ENCODE measurements around the gene EIF4A3.
"Not testable (repeated sequence)": the region's sequence is repeated elsewhere in the genome, so short reads cannot be mapped to it uniquely, and the experiment has no call there.

Gene EIF4A3

DNA sequence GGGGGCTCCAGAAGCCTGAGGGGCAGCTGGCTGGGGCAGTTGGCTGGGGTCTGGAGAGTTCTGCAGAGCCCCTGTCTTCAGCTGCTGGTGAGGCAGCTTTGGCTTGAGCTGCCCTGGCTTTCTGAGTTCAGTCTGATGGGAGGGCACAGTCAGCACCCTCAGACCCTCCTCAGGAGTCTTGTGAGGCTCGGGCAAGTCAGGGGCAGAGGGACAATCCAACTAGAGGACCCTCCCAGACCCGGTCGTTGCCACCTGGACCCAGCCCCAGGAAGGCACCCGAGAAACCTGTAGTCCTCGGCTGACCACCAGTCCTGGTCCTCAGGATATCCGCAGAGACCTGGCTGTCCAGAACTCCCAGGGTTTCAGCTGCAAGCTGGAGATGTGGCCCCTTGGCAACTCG lies 24.8 kb upstream of the EIF4A3 start:
- DNase-seq, result no peak

GRCh38 chr17:80169784-80170500 lies 23.0 kb upstream of the EIF4A3 start, which contains the start of gene CARD14:
Gene CARD14, plus strand, starts transcription at chr17:80170030. Its CDS starts 11,409 bp downstream, at chr17:80181439.
- no peak for DNase-seq

DNA sequence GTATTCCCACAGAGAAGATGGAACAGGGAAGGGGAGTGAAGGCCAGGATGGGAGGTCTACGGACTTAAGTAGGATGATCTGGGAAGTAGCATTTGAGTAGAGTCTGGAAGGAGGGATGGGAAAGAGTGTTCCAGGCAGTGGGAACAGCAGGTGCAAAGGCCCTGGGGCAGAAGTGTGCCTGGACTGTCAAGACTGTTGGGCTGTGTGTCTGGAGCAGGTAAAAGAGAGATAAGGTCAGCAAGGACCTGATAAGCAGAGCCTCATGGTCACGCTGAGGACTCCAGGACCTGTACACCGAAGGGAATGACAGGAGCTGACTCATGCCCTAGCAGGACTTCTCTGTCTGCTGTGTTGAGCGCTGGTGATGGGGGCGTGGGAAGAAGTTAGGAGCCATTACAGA lies 22.2 kb upstream of the EIF4A3 start:
- DNase-seq, result no peak

GRCh38 chr17:80168371-80168770 lies 21.4 kb upstream of the EIF4A3 start:
- DNase-seq, result no peak

DNA sequence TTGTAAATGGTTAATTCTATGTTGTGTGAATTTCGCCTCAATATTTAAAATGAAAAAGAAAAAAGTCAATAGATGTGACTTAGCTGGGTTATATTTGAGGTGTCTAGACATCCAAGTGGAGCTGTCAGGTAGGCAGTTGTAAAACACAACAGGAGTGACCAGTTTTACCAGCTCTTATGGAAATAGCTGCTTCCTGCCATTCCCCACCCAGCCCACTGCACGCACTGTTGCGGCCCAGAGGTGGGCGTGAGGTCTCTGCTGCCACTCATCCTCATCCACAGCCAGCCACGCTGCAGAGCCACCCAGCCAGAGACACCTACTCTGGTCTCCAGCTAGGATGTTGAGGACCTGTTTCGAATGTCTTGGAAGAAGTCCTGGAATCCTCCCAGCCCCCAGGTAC lies 19.5 kb upstream of the EIF4A3 start:
- DNase-seq, result no peak

DNA sequence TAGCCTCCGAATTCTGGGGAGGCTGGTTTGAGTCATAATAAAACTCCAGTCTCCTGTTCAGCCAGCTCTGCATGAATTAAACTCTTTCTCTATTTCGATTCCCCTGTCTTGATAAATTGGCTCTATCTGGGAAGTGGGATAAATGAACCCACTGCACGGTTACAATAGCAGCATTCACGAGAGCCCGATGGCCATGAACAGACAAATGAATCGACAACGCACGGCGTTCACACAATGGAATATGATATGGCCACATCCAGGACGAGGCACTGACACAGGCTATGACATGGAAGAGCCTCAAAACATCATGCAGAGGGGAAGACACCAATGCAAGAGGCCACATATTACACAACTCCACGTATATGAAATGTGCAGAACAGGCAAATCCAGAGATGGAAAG lies 17.3 kb upstream of the EIF4A3 start:
- no peak for DNase-seq

GRCh38 chr17:80163336-80163735 lies 16.4 kb upstream of the EIF4A3 start:
- DNase-seq, result no peak

- no peak for DNase-seq
Observed at GRCh38 chr17:80160536-80160935, 13.6 kb upstream of the EIF4A3 start.

DNA sequence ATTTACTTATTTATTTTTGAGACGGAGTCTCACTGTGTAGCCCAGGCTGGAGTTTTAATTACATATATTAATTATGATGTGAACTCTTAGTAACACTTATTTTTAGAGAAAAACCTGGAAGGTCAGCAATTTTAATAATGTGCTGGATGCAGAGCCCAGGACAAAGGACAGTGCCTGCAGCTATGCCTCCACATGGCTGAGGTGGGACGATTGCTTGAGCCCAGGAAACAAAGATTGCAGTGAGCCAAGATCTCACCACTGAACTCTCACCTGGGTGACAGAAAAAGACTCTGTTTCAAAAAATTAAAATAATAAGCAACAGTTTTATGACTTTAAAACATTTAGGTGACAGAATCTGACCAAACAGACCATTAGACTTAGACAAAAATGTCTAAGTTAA lies 11.9 kb upstream of the EIF4A3 start:
- no peak for DNase-seq

- not testable (repeated sequence) for DNase-seq
Observed at GRCh38 chr17:80155600-80155999, 8.7 kb upstream of the EIF4A3 start.

- DNase-seq, result no peak
Observed at GRCh38 chr17:80154166-80154565, 7.2 kb upstream of the EIF4A3 start.

GRCh38 chr17:80153004-80153403 lies 6.1 kb upstream of the EIF4A3 start:
- DNase-seq, result no peak

GRCh38 chr17:80152081-80152702 lies 5.3 kb upstream of the EIF4A3 start:
- DNase-seq, result no peak

- DNase-seq, result no peak
Observed at GRCh38 chr17:80151333-80151732, 4.4 kb upstream of the EIF4A3 start.

DNA sequence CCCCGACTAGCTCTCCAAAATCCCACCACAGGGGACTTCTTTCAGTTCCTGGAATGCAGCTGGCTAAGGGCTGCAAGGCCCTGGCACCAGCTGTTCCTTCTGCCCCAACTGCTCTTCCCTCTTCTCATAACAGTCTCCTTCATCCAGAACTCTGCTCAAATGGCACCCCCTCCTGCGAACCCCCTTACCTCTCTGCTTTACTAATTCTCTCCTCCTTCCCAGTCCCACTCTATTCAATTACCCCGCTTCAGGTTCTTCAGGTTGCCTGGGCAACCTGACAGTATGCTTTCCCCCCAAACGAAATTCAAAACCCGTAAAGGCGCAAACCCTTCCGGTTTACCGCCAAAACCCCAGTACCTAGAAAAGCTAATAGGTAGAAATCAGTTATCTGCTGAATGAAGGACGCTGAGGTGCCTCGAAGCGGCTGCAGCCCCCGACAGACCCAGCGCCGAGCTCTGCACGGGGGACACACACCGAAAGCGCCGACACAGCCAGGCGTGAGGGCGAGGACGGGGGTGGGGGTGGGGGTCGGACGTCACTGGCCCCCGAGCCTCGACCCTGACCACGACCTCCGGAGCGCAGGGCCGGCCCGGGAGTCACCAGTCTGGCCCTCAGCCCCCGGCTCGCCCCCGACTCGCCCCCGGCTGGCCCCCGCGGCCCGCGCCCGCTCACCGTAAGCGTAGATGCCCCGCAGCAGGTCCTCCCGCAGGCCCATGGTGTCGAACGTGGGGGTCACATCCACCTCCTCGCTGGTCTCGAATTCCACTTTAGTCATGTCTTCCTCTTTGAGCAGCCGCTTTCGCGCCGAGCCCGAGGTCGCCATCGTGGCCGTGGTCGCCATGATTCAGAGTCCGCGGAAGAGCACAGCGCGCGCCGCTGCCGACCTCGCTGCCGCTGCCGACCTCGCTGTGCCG lies 550 bp downstream of the EIF4A3 start:
- peak; percentile 12 for DNase-seq

DNA sequence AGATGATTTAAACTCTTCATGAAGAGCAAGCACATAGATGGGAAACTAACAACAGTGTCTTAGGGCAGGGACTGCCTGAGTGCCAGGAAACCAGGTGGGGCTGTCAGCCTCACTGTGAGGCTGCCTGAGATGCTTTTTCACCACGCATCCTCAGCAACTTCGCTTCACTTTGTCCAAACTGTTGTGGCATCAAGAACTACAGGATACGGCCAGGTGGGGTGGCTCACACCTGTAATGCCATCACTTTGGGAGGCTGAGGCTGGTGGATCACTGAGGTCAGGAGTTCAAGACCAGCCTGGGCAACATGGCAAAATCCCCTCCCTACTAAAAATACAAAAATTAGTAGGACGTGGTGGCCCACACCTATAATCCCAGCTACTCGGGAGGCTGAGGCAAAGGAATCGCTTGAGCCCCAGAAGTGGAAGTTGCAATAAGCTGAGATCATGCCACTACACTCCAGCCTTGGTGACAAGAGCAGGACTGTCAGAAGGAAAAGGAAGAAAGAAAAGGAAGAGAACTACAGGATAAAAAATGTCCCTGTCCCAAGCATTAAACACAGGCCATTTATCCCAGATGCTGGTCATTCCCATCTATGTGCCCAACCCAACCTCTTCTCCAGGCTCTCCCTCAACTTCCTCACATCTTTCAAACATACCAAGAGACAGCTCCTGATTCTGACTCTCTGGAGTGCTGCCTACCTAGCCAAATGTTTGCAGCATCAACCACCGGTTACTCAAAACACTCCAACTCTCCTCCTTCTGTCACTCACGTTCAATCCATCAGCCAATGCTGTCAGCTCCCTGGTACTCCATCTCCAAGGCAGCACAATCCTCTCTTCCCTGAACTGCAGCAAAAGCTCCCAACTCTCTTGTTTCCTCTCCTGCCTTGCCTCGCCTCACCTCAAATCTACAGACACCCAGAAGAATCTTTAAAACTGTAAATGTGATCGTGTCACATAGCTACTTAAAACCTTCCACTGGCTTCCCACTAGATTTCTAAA lies 1.6 kb downstream of the EIF4A3 start:
- no peak for DNase-seq

GRCh38 chr17:80142929-80143328 lies 4.0 kb downstream of the EIF4A3 start:
- no peak for DNase-seq

- DNase-seq, result no peak
Observed at GRCh38 chr17:80141463-80142165, 5.3 kb downstream of the EIF4A3 start.

- no peak for DNase-seq
Observed at GRCh38 chr17:80138856-80139426, 8.0 kb downstream of the EIF4A3 start.

DNA sequence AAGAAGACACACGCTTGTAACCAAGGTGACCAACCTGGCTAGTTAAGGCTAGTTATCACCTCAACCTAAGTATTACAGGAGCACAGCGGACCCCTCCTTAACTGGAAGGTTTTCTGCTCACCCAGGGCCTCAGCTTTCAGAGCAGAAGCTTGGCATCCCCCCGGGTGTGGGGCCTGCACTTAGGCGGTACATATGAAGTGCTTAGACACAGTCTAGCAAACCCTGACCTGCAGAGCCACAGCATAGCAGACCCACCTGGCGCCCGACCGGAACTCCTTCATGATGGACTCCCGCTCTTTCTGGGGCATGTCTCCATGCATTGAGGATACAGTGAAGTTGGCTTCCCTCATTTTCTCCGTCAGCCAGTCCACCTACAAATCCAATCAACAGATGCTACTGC lies 9.8 kb downstream of the EIF4A3 start:
- DNase-seq, result no peak

DNA sequence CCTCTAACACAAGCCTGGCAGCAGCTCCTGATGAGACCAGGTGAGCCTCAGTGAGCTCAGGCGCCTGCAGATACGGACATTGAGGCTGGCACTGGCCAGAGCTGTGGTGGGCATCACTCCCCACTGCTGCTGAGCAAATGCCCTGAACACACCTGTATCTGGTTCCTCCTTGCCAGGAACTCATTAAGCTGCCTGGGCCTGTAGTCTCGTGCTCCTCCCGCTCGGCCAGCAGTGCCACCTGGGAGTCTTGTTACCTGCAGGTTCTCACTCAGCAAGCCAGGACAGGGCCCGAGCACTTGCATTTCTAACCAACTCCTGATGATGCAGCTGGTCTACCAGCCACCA lies 13.3 kb downstream of the EIF4A3 start:
- DNase-seq, result no peak
